GM21367 (cell line): Measurements from ENCODE around the gene ADCYAP1R1.
A peak's percentile ranks its signal among the peaks of the same experiment; 100 is the strongest.

Experiments
- ATAC-seq: cut with Tn5 transposase; IDR thresholded peaks from one replicate; pipeline ENCODE4 v1.9.1; 2021; ENCODE audit not compliant: unreplicated experiment

Gene ADCYAP1R1

DNA sequence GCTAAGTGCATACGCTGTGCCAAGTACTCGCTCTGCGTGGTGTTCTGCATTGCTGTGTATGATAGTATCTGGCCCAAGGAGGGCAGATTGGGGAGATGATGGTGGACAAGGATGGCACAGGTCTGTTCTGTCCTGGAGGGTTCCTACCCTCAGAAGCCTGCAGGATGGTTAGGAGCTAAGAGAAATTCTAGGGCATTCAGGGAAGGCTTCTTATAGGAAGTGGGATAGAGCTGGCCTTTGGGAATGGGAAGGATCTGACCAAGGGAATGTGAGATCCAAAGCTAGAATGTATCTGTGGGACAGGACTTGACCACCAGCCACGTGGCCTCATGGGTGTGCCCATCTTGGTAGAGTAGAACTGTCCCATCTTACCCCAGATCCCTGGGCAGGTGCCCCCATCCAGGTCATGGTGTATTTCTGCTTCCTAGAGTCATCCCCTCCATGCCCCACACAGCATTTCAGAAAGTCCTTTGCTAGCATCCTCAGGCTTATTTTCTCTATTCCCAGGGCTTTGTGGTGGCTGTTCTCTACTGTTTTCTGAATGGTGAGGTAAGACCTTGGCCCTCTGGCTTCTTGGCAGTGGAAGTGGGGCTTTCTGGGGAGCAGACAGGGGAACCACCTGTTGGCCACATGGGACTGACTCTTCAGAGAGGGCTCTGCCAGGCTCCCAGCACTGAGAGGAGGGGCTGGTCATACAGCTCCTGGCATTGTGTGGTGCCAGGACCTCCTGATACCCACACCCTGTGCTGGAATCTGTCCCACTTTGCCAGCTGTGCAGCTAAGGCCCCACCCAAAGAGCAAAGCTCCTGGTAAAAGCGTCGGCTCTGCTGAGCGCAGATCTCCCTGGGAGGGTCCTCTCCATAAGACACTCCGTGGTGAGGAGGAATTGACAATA, 52.5 kb downstream of the ADCYAP1R1 start:
- ATAC-seq: no peak

DNA sequence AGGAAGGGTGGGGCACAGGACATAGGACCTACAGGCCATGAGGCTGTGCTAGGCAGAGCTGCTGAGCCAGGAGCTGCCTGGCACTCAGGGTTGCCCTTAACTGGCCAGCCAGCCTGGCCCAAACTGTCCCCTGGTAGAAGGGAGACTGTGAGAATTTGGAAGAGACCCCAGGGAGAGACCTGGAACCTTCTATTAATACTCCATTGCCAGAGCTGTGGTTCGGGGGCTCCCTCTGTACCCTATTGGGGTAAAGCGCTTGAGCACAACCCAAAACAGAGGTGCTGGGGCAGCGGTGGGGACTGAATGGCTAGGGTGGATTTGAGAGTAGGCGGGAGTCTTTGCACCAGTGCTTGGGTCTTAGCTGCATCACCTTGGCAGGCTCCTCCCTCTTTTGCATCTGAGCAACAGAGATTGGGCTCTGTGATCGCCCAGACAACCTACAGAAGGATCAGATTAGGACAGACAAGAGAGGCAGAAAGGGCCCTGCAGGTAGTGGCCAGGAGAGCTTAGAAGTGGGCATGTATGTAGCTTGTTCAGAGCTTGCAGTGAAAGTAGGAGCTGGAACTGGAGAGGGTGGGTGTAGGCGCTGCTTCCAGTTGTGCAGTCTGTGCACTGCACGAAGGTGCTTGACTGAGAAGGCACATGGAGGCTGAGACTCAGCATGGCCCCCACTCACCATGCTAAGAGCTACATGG, 53.3 kb downstream of the ADCYAP1R1 start:
- no peak for ATAC-seq

- ATAC-seq: no peak
Observed at GRCh38 chr7:31106303-31107105, 54.4 kb downstream of the ADCYAP1R1 start.

DNA sequence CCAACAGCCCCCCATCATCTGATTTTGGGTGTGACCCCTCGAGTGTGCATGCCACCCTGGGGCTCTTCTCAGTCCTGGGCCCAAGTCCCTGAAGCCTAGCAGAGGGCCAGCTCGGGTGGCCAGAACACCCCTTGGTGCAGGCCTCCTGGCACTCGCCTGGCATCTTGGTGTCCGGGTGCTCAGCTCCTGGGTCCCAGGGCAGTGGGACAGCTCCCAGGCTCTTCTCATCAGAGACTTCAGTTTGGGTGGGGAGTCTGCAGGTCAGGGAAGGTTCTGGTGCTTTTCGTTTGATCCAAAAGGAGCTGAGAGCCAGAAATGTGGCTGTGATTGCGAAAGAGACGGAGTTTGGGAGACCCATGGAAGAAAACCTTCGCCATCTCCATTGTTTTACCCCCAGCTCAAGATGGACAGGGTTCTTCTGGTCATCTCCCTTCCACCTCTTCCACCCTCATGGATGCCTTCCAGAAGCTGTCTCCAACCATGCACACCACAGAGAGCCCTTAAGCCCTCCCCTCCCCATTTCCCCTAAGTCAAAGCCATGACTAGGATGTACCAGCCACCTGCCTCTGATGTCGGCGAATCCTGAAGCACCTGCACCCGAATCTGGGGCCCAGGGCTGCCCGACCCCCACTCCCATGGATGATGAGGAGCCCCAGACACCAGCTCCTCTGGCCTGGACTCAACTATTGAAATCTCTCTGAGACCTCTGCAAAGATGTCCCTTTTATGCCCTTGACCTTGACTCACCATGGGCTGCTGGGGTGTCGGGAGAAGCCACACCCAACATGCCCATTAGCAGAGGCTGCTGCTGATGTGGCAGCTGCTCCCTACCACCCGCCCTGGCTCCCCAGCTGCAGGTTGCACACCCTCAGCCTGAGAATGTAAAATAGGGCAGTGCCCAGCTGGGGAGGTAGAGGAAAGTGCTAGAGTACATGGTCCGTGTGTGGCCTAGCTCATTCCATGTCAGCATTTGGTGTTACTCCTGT, 55.3 kb downstream of the ADCYAP1R1 start:
- ATAC-seq: no peak

DNA sequence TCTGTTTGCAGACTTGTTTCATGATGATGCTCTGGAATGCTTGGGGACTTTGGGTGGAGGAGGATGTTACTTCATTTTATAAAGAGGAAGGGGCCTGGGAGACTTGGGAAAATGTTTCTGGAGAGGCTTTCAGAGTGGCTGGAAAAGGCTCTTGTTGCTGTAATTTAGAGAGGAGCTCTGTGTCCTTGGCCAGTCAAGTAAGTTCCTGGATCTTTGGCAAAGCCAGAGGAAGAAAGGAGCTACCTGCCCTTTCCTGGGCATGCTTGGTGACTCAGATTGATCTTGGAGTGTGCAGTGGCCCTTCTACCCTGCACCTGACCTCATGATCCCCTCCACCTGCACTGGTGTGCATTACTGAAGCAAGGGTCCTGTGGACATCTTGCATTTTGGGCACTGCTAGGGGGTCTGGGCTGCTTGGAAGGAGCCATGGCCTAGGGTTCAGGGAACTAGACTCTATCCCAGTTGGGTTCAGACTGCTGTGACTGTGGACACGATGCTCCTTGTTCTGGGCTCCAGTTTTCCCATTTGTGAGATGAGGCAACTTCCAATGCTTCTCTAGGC, 56.1 kb downstream of the ADCYAP1R1 start:
- ATAC-seq: no peak

DNA sequence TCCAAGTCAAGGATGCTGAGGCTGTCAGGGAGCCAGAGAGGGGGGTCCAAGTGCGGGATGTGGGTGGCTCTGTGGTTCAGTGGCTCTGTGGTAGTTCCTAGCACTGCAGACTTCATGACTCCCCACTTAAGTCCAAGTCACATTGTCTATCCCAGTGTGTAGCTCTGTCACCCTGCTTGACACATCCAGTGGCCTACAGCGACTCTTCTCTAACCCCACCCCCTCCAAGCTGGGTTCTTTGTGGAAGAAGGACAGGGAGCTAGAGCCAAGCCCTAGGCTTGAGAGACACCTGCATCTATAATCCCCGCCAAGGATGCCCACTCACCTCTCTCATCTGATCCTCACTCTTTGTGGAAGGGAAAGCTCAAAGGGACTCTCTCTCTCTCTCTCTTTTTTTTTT, 57.6 kb downstream of the ADCYAP1R1 start:
- ATAC-seq: no peak

GRCh38 chr7:31110331-31111108, 58.4 kb downstream of the ADCYAP1R1 start:
- ATAC-seq: no peak

- no peak for ATAC-seq
Observed at GRCh38 chr7:31111109-31111451, 59.0 kb downstream of the ADCYAP1R1 start.

DNA sequence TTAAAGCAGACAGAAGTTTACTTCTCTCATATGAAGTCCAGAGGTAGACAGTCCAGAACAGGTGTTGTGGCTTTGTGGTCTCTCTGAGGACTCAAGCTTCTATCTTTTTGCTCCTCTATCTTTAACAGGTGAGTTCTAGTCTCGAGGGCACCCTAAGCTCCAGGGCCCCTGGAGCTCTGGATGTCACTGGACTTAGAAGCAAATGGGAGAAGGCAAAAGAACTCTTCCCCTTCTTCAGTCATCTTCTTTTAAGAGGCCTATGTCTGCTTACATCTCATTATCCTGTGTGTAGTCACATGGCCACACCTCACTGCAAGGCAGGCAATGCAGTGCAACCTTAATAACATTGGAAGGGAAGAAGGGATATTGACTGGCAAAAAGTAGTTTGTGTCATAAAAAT, 61.6 kb downstream of the ADCYAP1R1 start:
- ATAC-seq: no peak

DNA sequence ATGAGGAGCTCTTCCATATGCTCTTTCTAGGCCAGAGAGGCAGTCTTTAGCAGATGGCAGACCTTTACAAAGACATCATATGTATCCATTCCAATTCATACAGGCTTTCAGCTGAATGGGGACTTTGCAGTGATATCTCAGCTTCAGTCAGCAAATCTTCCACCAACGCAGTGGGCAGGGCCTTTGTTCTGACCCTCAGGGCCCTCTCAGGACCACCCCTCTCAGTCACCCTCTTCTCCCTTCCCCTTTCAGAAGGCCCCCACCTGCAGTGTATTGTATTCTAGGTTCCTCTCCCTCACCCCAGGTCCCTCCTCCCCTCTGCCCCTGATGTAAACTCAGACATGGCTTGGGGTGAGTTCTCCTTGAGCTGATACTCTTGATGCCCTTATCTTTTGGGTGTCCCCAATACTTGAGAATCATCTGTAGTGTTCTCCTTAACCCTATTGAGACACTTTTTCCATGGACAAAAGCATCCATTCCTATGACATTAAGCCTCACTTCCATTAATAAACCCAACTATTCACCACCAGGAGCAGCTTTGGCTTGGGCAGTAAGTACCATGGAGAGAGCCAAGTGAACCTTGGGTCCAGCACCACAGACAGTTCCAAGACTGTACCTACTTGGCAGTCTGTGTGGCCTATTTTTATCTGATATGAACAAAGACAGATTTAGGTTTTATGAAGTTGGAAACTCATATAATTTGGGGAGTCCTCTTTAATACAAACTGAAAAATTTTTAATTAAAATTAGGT, 62.7 kb downstream of the ADCYAP1R1 start:
- no peak for ATAC-seq

DNA sequence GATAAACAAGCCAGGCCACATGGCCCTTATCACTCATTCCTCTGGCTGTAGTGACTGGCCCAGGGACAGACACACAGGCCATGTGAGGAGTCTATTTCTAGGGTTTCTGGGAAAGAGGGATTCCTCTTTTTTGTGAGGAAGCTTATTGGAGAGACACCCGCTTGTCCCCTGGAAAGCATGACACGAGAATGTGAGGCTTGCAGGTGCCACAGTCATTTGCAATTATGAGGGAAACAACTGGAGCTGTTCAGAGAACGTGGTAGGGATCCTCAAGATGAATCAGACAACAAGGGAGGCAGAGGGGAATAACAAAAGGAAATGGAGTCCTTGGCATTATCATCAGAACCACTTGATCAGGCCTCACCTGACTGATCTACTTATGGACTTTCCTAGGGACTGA, 64.5 kb downstream of the ADCYAP1R1 start:
- no peak for ATAC-seq

GRCh38 chr7:31119249-31119648, 67.1 kb downstream of the ADCYAP1R1 start:
- ATAC-seq: no peak

- no peak for ATAC-seq
Observed at GRCh38 chr7:31120800-31121513, 68.8 kb downstream of the ADCYAP1R1 start.

DNA sequence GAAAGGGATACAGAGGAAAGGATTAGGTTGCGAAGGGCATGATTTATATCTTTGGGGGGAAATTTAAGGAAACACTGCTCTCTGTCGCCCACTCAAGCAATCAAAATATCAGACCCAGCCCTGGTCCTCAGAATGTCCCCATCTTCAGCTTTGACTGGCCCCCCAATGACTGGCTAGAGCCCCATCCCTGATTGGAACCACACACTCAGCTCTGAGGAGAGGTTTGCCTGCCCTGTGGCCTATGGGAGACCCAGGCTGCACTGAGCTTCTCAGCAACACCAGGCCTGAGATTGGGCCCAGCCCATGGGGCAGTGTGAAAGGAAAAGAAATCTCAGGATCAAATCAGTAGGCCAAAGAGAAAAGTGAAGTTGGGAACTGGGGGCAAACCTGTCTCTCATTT, 69.5 kb downstream of the ADCYAP1R1 start:
- ATAC-seq: no peak

- ATAC-seq: peak; percentile 74
Observed at GRCh38 chr7:31122649-31123058, 70.5 kb downstream of the ADCYAP1R1 start.

- ATAC-seq: no peak
Observed at GRCh38 chr7:31123321-31123720, 71.2 kb downstream of the ADCYAP1R1 start.

- no peak for ATAC-seq
Observed at GRCh38 chr7:31123726-31124125, 71.6 kb downstream of the ADCYAP1R1 start.

GRCh38 chr7:31125171-31125570, 73.1 kb downstream of the ADCYAP1R1 start:
- no peak for ATAC-seq
